ENCODE results near the gene TWNK. TPM values are rescaled to one million over a fixed set of nuclear protein-coding genes. Genes with fewer than 3 reads are reported as not detected.

The TWNK gene
- total and polyA plus RNA-seq, 2 of the 4 experiments (the other 2 are of a cell fraction): 7.7 to 8.8 TPM

- Histone ChIP-seq H4K8ac (ENCODE audit: low read depth in 2 of 2, low read length in 2 of 2) (no peak overlapping the region), H3K14ac (replicated peaks; ENCODE audit: low read depth, low read length) (no peak overlapping the region), H2BK20ac (ENCODE audit: low read depth, low read length) (no peak overlapping the region), H3K4ac (ENCODE audit: low read depth, low read length) (no peak overlapping the region), H2AK5ac (ENCODE audit: low read depth, low read length) (no peak overlapping the region), H4K91ac (ENCODE audit: insufficient read depth, low read depth, low read length) (no peak overlapping the region), H3K23ac (ENCODE audit: low read depth, low read length) (no peak overlapping the region), H2AFZ (replicated peaks; ENCODE audit: low read length, poor library complexity) (no peak overlapping the region), H3K4me1 (ENCODE audit: control insufficient read depth, insufficient read depth, low read length) (peaks cover 2% of the 10 kb centered on the region), H2BK120ac (ENCODE audit: low read depth, low read length) (no peak overlapping the region), H3K9me3 (ENCODE audit: control insufficient read depth, insufficient read depth, low read length) (no peaks in the 10 kb centered on the region), H2BK5ac (ENCODE audit: low read depth, low read length, poor library complexity, severe bottlenecking) (no peak overlapping the region), H2BK15ac (ENCODE audit: low read depth, low read length) (no peak overlapping the region), H3K9ac (ENCODE audit: low read depth, low read length) (no peak overlapping the region), H3K27me3 (ENCODE audit: control insufficient read depth, insufficient read depth, low read length) (no peaks in the 10 kb centered on the region), H3K9me1 (ENCODE audit: insufficient read depth, low read length) (peaks cover 2% of the 10 kb centered on the region; the same call in 1 of the 2 replicates), H2AK9ac (replicated peaks; ENCODE audit: low read depth, low read length, poor library complexity) (no peak overlapping the region), H3K4me3 (ENCODE audit: insufficient read depth, low read depth, low read length) (no peak overlapping the region), H3K27ac (ENCODE audit: insufficient read depth, low read length) (no peak overlapping the region), H4K5ac (ENCODE audit: low read depth, low read length) (no peak overlapping the region), H3K56ac (ENCODE audit: extremely low read depth, insufficient read depth, low read length) (no peak overlapping the region), H3K18ac (ENCODE audit: low read depth, low read length) (no peak overlapping the region), H3K36me3 (ENCODE audit: control insufficient read depth, insufficient read depth, low read length) (peaks cover 49% of the 10 kb centered on the region), H4K20me1 (ENCODE audit: insufficient read depth, low read length) (peaks cover 36% of the 10 kb centered on the region), H3K4me2 (ENCODE audit: low read depth, low read length) (no peak overlapping the region), H3K79me1 (ENCODE audit: low read depth in 1 of 2, low read length in 2 of 2) (peaks cover 21 to 64% of the 10 kb centered on the region in 2 experiments; a peak in 3 of 4 replicates)
- no peak for ATAC-seq (ENCODE audit: low read depth)
- no TSS peak for BruUV-seq (replicated peaks)
- dilution Hi-C loops (cut with HindIII; ENCODE audit: low sequenced_read_pairs, unreplicated experiment) (no loop called here), intact Hi-C loops (cut with micrococcal nuclease) (no loop called here), in situ Hi-C loops (cut with MboI; ENCODE audit: low sequenced_read_pairs) (no loop called here)
- TF ChIP-seq CEBPB (IDR thresholded peaks at IDR 0.05; ENCODE audit: low read depth, low read length) (no peak), NFE2L2 (IDR thresholded peaks at IDR 0.05; ENCODE audit: low read depth, low read length) (no peak), MAFK (IDR thresholded peaks at IDR 0.05; ENCODE audit: low read depth, low read length) (no peak), POLR2A (IDR thresholded peaks at IDR 0.05; ENCODE audit: low read depth, low read length) (no peak), RFX5 (IDR thresholded peaks at IDR 0.05; ENCODE audit: low read depth, low read length) (no peak), MAZ (IDR thresholded peaks at IDR 0.05; ENCODE audit: borderline replicate concordance, low read depth, low read length) (no peak), BHLHE40 (IDR thresholded peaks at IDR 0.05; ENCODE audit: low read depth, low read length) (no peak), RAD21 (IDR thresholded peaks at IDR 0.05; ENCODE audit: low read length) (no peak), RCOR1 (IDR thresholded peaks at IDR 0.05; ENCODE audit: insufficient replicate concordance, low read length) (no peak)
- TF ChIP-seq, protein P1, sequence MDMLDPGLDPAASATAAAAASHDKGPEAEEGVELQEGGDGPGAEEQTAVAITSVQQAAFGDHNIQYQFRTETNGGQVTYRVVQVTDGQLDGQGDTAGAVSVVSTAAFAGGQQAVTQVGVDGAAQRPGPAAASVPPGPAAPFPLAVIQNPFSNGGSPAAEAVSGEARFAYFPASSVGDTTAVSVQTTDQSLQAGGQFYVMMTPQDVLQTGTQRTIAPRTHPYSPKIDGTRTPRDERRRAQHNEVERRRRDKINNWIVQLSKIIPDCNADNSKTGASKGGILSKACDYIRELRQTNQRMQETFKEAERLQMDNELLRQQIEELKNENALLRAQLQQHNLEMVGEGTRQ (IDR thresholded peaks at IDR 0.05; ENCODE audit: low read depth, low read length): no peak
- TF ChIP-seq, protein P2, sequence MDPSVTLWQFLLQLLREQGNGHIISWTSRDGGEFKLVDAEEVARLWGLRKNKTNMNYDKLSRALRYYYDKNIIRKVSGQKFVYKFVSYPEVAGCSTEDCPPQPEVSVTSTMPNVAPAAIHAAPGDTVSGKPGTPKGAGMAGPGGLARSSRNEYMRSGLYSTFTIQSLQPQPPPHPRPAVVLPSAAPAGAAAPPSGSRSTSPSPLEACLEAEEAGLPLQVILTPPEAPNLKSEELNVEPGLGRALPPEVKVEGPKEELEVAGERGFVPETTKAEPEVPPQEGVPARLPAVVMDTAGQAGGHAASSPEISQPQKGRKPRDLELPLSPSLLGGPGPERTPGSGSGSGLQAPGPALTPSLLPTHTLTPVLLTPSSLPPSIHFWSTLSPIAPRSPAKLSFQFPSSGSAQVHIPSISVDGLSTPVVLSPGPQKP (IDR thresholded peaks at IDR 0.05; ENCODE audit: borderline replicate concordance, low read depth, low read length): no peak
- DNase-seq: no peak
- ChIA-PET CTCF (interaction anchor here (1.0 to 1.2 kb wide), 2 partner anchors 16 to 107 kb away, joined by 3 read pairs; no protein-coding TSS in a partner anchor), POLR2A (ENCODE audit: unreplicated experiment) (no interaction called here)
- WGBS, 2 experiments (ENCODE audit: extremely low coverage in 2 of 2, insufficient read length in 1 of 2): 94% methylated on average over 6 of the region's 7 CpGs; no CpG with 5 or more reads in 1 of the 2 experiments
These were observed 48.0 kb downstream of the TWNK start for GRCh38 chr10:101035314-101035713.
